NB4 (cell line): ENCODE measurements around the gene HVCN1.
A peak's percentile ranks its signal among the peaks of the same experiment; 100 is the strongest.

Experiments
- DNase-seq: peaks from one replicate; pipeline ENCODE4 v3.0.0; 2010; ENCODE audit warnings: low read depth
- H3K4me3 ChIP-seq: one replicate; pipeline ENCODE4 v1.5.1; 2011; ENCODE audit warnings: mild to moderate bottlenecking, low read depth, low read length, moderate library complexity
- MAX ChIP-seq: IDR thresholded peaks from 2 replicates; pipeline ENCODE4 v1.6.1; 2011; ENCODE audit warnings: low read depth, low read length
- MYC ChIP-seq: IDR thresholded peaks from 2 replicates; pipeline ENCODE4 v1.6.1; 2011; ENCODE audit warnings: low read depth, low read length
- POLR2A ChIP-seq: IDR thresholded peaks from 2 replicates; pipeline ENCODE4 v1.6.1; 2011; ENCODE audit warnings: mild to moderate bottlenecking; ENCODE audit not compliant: insufficient read length; ENCODE audit errors: extremely low read depth
- TF ChIP-seq, protein P1 (sequence below): IDR thresholded peaks from one replicate; pipeline ENCODE4 v1.5.1; 2012; ENCODE audit warnings: low read depth, low read length

HVCN1 gene

GRCh38 chr12:110689281-110690126 lies 589 bp upstream of the HVCN1 start:
- peak overlapping the region; percentile 47 for H3K4me3 ChIP-seq
- DNase-seq: peak; percentile 97
- TF ChIP-seq MAX (peak; percentile 81), MYC (peak; percentile 57), POLR2A (peak; percentile 64)
- TF ChIP-seq, protein P1, sequence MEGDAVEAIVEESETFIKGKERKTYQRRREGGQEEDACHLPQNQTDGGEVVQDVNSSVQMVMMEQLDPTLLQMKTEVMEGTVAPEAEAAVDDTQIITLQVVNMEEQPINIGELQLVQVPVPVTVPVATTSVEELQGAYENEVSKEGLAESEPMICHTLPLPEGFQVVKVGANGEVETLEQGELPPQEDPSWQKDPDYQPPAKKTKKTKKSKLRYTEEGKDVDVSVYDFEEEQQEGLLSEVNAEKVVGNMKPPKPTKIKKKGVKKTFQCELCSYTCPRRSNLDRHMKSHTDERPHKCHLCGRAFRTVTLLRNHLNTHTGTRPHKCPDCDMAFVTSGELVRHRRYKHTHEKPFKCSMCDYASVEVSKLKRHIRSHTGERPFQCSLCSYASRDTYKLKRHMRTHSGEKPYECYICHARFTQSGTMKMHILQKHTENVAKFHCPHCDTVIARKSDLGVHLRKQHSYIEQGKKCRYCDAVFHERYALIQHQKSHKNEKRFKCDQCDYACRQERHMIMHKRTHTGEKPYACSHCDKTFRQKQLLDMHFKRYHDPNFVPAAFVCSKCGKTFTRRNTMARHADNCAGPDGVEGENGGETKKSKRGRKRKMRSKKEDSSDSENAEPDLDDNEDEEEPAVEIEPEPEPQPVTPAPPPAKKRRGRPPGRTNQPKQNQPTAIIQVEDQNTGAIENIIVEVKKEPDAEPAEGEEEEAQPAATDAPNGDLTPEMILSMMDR: no peak

DNA sequence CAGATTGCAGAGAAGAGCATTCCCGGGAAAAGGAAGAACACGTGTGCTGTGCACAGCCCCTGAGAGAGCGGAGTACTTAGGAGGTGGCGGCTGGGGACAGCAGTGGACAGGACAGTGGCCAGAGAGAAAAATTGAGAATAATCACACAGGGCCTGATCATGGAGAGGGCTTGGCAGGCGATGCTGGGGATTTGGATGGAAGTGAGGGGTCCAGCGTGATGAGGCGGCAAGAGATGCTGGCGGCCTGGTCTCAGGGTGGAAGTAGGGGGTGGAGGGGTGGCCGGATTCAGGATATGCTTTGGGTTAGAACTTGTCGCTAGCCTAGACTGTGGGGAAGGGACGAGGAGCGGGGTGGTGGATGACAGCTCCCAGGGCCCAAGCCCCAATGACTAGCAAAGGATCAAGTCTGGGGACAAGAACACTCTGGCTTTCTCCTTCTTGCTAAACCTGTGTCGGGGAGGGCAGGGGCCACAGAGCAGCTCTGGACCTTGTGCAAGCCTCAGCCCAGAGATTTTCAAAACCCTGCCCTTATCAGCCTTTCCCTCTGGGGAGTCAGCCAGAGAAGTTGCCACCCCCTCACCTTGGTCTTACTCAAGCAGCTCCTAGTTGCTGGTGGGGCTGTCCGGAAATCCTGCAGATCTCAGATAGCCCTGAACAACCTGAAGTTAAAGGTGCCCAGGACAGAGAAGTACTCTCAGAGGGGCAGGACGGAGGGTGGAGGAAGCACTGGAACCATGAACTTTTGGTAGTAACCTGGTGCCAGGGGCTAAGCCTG lies 1.3 kb downstream of the HVCN1 start:
- TF ChIP-seq MYC (no peak), POLR2A (peak; percentile 26)
- peak; percentile 96 for DNase-seq

DNA sequence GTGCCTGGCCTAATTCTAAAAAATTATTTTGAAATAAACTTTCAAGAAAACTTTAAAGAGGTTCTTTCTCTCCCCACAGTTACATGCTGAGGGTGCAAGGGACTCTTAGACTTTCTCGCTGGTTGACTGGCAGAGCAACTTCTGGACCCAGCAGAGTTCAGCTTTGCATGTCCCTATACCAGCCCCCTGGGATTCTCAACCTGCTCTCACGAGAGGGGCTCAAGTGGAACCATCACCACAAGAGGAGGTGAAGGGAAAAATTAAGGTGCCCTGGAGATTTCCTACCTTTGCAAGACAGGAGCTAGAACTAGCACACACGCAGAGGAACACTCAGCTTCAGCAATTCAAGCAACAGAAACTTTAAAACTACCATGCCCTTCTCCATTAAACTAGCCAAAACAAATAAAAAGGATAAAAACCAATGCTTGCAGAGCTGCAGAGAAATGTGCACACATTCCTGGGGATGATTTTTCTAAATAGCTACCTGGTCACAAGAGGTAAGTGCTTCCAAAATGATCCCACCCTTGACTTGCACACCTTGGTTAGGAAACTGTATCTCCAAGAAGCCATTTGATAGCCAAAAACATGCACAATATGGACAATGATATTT lies 2.5 kb downstream of the HVCN1 start:
- no peak for DNase-seq
- TF ChIP-seq MYC (no peak), MAX (no peak), POLR2A (no peak)
- TF ChIP-seq, protein P1: no peak
- H3K4me3 ChIP-seq: peak overlapping the region; percentile 84

More for the DNA sequence above, 1.3 kb downstream of the HVCN1 start:
- H3K4me3 ChIP-seq: peak overlapping the region; percentile 84

DNA sequence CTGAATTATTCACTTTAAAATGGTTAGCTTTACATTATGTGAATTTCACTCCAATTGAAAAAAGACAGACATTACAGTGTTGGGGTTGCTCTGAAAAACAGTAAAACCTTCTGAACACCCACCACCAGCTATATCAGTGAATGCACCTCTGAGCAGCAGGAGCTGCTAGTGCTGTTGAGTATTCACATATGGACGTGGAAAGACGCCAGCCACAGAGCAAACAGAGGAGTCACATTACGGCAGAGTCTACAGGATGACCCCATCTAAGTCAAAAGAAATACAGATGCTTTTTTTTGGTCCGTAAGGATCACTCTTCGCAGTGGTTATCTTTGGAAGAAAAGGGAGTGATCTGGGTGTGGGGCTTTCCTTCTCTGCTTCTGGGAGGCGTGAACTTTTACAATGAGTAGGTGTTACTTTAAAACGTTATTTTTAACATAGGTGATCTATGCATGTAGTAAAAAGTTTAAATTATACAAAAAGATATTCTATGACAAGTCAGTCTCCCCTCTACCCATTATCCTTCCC lies 4.5 kb downstream of the HVCN1 start:
- DNase-seq: no peak
- H3K4me3 ChIP-seq: no peak overlapping the region
- TF ChIP-seq POLR2A (no peak), MYC (no peak), MAX (no peak)
- TF ChIP-seq, protein P1: no peak

DNA sequence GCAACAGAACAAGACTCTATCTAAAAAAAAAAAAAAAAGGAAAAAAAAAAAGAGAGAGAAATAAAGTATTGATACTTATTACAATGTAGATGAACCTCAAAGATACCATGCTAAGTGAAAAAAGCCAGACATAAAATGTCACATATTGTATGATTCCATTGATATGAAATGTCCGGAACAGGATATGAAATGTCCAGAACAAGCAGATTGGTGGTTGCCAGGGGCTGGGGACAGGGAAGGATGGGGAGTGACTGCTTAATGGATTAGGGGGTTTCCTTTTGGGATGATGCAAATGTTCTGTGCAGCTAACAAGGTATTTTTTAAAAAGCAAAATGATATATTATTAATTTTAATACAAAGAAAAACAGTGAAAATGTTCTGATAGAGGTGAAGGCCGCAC lies 5.0 kb downstream of the HVCN1 start:
- H3K4me3 ChIP-seq: no peak overlapping the region
- DNase-seq: no peak
- TF ChIP-seq MYC (no peak), MAX (no peak), POLR2A (no peak)
- TF ChIP-seq, protein P1: no peak
